NCI-H345 (cell line): ENCODE measurements around the gene MARS1.

Source experiments
- DNase-seq: peaks from one replicate; lab custom pipeline; 2025; lab: John Stamatoyannopoulos, UW

Gene MARS1

DNA sequence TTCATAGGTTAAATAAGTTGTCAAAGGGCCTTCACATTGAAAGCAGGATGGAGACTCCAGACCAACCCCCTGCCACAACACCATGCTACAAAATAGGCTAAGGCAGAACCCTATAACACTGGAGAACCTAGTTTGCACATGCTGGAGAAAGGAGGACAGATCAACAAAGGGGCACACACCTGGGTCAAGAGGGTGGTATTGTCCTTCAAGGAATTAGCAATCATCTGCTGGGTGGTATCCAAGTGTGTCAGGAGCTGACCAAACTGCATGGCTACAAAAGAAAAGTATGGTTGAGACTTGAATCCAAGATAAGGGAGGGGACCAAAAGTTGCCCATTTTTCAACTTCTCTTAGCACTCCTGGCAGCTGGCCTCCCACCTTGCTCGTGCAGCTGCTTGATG lies 44.0 kb downstream of the MARS1 start:
- DNase-seq, result no peak

DNA sequence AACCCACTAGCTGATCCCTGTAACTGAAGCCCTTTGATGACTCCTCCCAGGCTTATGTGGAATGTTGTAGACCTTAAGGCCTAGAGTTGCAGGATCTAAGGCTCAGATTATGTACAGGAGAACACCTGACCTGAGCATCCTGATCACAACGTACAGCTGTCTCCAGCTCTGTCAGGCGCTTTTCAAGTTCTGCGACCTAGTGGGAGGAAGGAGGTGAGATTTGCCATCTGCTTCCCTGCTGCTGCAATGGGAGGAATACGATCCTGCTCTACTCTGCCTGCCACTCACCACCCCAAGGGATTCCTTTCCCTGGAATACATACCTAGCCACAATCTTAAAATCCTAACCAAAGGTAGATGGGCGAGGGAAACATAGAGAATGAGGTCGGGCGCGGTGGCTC lies 45.2 kb downstream of the MARS1 start:
- no peak for DNase-seq

DNA sequence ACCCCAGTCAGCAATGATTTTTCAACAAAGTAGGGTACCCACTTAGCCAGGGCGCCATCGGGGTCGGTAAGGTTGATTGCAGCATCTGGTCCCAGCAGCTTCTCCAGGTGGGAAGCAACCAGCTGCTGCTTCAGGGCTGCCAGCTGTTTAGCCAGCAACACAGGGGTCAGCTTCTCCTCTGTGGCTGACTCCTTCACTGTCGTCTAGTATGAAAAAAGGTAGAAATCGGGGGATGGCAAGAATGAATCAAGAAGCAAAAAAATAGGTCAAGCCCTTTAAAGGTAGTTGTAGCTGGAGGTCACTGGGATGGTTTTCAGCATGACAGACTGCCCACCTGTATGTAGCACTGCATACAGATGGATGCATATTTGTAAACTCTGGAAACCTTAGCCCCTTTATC lies 46.4 kb downstream of the MARS1 start:
- no peak for DNase-seq

DNA sequence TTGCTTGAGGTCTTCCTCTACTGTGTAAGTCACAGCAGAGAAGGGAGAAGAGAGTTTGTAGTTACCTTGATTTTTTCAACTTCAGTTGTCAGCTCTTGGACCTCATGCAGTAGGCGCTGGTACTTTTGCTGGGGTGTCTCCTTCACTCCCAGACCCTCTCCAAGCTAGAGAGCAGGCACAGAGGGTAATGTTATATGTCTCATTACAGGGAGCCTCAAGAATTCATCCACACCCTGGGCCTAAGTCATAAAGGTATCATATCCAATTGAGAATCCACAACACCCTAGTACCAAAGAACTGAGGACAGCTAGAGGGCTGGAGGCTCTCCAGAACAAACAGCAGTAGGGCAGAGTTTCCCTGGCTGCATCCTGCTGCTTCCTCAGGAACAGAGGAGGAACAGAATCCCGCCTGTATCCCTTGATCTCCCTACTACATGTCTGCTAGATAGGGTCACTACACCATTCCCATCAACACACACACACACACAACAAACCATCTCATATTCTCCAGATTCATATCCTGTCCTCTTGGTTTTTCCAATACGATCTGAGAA lies 47.2 kb downstream of the MARS1 start:
- DNase-seq, result no peak

DNA sequence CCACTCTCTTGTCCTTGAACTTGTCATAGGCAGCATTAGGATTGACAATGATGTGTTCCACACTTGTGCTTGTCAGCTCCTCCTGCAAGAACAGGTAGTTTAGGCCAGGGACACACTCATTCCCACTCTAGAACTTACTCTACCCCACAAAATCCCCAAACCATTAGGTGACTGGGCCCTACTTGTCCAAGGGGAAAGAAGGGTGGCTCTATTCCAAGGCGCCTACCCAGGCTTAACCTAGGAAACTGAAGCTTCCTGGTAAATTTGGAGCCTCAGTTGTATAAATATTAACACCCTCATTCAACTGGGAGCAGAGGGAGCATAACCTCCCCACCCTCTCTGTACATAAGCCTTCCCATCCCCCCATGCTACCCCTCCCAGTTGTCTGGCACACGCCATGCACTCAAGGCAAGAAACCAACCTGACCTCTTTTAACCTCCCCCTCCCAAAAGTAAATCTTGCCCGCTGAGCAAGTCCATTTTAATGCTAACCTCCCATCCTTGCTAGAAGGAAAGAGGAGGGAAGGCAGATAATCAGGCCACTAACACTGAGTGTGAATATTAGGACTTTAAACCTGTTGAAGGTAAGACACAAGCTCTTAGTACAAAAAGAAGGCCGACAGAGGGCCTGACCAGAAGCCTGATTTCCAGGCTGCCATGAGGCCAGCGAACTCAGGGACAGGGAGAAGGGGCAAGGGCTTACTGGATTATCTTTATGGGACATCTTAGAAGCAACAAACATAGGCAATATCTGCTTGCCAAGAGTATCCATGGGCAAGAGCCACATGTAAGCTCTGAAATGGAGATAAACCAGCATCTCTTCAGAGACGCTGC lies 48.1 kb downstream of the MARS1 start:
- DNase-seq, result no peak

GRCh38 chr12:57536597-57536942 lies 48.7 kb downstream of the MARS1 start:
- DNase-seq, result no peak

DNA sequence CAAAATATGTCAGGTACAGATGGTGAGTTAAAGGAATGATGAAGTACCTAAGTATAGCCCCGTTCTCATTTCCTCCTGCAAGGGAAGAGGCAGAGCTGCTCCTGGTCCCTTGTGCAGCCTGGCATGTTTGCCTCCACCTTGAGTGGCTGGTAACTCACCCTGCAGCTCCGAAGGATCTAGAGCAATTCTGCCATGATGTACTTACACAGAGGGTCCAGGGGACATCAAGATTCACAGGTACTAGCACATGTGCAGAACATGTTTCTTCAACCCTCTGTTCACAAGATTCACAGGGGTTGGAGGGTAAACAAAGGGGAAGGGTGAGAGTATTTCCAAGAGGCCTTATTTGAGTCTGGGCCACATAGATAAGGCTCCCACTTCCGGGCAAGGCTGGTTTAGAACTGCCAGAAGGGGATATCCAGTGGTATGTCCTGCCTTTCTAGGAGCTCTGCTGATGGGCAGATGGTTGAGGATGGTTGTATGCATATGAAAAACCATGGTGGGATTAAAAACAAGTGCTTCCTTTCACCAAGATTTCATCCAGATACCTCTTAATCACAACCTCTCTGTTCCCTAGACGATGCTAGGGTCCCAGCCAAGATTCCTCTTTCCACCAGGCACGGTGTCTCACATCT lies 51.4 kb downstream of the MARS1 start:
- DNase-seq, result no peak

- no peak for DNase-seq
These were observed 53.1 kb downstream of the MARS1 start for GRCh38 chr12:57541001-57541400.

GRCh38 chr12:57541717-57542116 lies 53.8 kb downstream of the MARS1 start:
- DNase-seq, result no peak

DNA sequence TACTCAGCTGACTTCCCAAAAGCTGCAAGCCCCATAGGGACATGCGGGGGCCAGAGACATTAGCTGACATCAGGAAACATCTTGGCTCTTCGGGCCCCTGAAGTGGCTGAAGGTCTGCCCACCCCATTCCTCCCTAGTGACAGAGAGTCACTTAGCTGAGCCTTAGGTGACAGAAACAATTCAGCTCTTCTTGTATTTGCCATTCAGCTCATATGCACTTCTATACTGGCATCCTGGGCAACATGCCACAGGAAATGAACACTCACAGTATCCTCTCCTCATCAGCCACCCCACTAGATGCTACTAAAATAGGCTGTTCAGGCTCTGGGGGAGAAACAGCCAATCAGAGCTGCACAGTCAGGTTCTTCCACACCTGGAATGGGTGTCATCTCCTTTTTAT lies 55.7 kb downstream of the MARS1 start:
- peak; percentile 17 for DNase-seq

GRCh38 chr12:57545809-57546437 lies 58.1 kb downstream of the MARS1 start:
- no peak for DNase-seq

GRCh38 chr12:57546438-57547287 lies 58.8 kb downstream of the MARS1 start, which contains the start of gene DCTN2:
TSS of gene DCTN2 (minus strand) at chr12:57547192. CDS start at chr12:57547063, 129 bp downstream.
- DNase-seq, result peak; percentile 98

- DNase-seq, result no peak
These were observed 59.6 kb downstream of the MARS1 start for GRCh38 chr12:57547288-57548012.

DNA sequence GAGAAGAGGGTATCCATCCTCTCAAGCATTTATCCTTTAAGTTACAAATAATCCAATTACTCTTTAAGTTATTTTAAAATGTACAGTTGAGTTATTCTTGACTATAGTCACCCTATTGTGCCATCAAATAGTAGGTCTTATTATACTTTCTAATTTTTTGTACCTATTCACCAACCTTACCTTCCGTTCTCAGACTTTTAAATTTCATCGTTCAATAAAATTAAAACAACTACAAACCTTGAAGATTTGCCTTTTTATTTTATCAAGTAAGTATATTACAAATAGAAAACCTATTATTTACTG lies 60.1 kb downstream of the MARS1 start:
- DNase-seq, result no peak

DNA sequence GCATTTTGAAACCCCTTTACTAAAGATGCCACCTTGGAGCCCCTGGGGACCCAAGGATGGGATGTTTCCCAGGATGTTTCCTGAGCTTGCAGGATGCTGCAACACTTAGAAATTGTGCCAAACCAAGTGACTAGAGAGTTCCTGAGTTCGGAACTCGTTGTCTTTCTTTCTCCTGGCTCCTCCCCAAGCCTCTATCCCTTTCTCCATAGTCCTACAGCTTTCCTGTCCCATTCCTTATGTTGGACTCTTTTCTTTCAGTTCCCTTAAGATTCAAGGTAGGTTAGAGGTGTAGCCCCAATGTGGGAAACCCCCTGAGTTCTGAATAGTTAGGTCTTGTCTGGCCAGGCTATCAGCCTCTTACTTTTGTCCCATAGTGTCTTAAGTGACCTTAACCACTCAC lies 60.6 kb downstream of the MARS1 start:
- no peak for DNase-seq

DNA sequence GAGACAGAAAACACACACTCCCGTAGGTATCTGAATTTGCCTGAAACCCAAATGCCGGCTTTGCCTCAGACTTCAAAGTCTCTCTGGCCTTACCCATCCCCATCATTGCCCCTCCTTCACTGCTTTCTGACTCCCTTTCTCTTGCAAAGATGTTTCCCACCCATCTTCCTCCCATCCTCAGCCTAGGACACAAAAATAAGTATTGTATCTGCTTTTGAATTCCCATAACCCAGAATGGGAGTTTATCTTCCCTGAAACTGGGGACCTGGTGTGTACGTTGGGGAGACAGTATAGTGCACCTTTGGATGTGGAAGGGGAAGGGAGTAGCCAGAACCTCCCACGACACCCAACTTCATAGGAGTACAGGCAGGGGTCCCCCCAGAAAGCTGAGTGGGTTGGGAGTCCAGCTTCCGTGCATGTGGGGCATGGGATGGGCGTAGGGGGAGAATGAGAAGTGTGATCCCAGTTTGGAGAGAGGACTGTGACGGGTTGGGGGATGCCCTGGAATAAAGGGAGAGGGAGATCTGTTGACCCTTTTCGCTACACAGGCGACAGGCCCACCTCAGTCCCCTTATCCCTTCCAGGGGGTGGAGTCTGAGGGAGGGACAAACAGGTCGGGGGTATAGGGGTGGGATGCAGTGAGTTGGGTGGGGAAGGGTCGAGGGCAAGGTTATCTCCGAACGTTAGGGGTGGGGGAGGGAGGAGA lies 61.5 kb downstream of the MARS1 start:
- DNase-seq, result no peak

- peak; percentile 72 for DNase-seq
These were observed 62.2 kb downstream of the MARS1 start, which contains the start of gene KIF5A for GRCh38 chr12:57549909-57550640. TSS of gene KIF5A (plus strand) at chr12:57550044. CDS start at chr12:57550272, 228 bp downstream.

- no peak for DNase-seq
These were observed 63.0 kb downstream of the MARS1 start for GRCh38 chr12:57550641-57551549.
